Fibroblast of gingiva (primary cell): ENCODE data around the gene FAM193A.
"Not testable (repeated sequence)": the region's sequence is repeated elsewhere in the genome, so short reads cannot be mapped to it uniquely, and the experiment has no call there.

ENCODE experiments used
- DNase-seq: peaks from one replicate; pipeline ENCODE4 v3.0.0-alpha.2; 2011; ENCODE audit warnings: low read depth

FAM193A gene

GRCh38 chr4:2608291-2608690 is 71.8 kb downstream of the FAM193A start:
- DNase-seq: no peak

GRCh38 chr4:2615821-2616220 is 79.4 kb downstream of the FAM193A start:
- DNase-seq: no peak

DNA sequence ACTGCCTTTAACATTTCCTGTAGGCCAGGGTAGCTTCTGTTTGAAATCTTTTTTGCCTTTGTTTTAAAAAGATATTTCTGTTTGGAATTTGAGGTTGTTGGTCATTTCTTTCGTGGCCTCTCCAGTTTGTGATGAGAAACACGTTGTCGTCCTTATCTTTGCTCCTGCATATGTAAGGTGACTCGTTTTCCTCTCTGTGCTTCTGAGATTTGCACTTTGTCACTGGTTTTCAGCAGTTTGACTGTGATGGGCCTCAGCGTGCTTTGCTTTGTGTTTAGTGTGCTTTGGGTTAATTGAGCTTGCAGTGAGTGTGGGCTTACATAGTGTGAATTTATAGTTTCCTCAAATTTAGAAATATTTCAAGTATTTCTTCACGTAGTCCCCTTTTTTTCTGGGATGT is 81.5 kb downstream of the FAM193A start:
- DNase-seq: no peak

DNA sequence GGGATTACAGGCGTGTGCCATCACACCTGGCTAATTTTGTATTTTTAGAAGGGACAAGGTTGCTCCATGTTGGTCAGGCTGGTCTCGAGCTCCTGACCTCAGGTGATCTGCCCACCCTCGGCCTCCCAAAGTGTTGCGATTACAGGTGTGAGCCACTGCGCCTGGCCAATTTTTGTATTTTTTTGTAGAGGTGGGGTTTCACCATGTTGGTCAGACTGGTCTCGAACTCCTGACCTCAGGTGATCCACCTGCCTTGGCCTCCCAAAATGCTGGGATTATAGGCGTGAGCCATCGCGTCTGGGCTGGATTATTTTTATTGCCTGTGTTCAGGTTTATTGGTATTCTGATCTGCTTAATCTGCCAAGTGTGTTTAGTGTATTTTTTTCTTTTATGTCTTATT is 82.3 kb downstream of the FAM193A start:
- not testable (repeated sequence) for DNase-seq

DNA sequence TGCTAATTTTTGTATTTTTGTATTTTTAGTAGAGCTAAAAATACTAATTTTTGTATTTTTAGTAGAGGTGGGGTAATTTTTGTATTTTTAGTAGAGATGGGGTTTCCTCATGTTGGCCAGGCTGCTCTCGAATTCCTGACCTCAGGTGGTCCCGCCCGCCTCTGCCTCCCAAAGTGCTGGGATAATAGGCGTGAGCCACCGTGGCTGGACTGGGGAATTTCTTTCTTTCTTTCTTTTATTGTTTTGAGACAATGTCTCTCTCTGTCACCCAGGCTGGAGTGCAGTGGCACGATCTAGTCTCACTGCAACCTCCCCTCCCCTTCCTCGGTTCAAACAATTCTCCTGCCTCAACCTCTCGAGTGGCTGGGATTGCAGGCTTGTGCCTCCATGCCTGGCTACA is 83.0 kb downstream of the FAM193A start:
- DNase-seq: no peak

- DNase-seq: no peak
Measured at GRCh38 chr4:2621419-2621818, 85.0 kb downstream of the FAM193A start.

GRCh38 chr4:2623442-2623841 is 87.0 kb downstream of the FAM193A start:
- no peak for DNase-seq

DNA sequence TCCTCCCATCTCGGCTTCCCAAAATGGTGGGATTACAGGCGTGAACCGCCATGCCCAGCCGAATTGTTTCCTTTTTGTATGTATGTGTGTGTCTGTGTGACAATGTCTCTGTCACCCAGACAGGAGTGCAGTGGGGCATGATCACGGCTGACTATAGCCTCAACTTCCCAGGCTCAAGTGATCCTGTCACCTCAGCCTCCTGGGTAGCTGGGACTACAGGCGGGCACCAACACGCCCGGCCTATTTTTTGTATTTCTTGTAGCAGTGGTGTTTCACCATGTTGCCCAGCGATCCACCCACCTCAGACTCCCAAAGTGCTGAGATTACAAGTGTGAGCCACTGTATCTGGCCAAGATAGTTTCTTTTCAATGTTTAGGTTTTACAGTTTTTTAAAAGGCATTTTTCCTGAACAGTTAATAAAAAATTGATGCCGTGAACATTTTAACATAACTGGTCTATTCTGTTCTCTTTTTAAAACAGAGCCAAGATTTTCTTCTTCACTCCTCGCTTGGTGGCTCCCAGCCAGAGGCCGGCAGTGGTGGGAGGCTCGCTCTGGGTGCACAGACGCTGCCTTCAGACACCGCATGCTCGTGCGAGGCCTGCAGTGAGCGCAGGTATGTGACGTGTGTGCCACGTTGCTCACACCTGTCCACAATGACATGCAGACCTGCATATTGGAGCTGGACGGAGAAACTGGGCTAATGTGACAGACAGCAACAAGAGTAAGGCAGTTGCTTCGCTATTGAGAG is 88.5 kb downstream of the FAM193A start:
- no peak for DNase-seq

DNA sequence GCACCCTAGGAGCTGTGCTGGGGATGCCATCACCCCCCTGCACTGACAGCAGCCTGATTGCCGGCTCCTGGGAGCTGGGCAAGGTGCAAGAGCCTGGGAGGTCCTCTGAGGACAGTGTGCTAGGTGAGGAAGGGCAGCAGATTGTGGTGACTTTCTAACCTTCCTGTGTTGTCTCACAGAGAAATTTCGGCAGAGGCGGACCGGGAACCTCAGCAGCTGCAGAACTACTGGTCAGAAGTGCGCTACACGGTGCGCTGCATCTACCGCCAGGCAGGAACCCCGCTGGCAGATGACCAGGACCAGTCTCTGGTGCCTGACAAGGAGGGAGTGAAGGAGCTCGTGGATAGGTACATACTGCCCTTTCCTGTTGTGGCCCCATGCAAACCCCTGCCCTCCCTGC is 89.8 kb downstream of the FAM193A start:
- no peak for DNase-seq

- DNase-seq: no peak
Measured at GRCh38 chr4:2630556-2631273, 94.3 kb downstream of the FAM193A start.

DNA sequence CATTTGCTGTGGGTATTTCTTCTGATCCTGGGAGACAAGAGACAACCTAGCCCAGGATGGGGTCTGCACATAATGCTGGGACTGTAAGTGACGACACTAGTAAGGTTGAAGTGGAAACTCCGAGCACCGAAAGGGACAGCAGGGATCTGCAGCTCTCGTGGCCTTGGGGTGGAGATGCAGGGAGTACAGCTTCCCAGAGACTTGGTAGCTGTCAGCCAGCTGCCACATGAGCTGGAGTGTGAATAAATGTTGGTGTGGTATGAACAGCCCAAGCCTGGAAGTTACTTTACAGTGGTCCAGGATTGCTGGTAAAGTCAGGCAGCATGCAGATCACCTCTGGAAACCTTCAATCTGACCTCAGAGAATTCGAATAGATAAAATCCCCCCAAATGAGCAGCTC is 97.6 kb downstream of the FAM193A start:
- DNase-seq: no peak

DNA sequence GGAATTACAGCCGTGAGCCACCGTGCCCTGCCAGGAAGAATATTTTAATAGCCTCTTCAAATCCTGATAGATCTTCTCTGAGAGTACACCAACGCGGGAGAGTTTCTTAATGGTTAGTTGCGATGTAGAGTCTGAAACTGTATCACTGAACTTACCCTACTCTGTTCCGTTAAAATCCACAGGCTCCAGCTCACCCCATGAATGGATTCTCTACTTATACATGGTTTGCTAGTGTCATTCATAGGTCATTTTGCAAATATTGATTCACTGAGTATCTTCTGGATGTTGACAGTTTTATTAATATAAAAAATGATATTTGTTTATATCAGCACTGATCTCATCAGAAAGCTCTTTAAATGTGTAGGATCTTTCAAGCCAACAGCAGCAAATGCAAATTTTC is 99.9 kb downstream of the FAM193A start:
- DNase-seq: no peak

- not testable (repeated sequence) for DNase-seq
Measured at GRCh38 chr4:2636994-2637393, 100.5 kb downstream of the FAM193A start.

GRCh38 chr4:2637956-2638552 is 101.6 kb downstream of the FAM193A start:
- DNase-seq: no peak

GRCh38 chr4:2638730-2639129 is 102.3 kb downstream of the FAM193A start:
- DNase-seq: no peak

DNA sequence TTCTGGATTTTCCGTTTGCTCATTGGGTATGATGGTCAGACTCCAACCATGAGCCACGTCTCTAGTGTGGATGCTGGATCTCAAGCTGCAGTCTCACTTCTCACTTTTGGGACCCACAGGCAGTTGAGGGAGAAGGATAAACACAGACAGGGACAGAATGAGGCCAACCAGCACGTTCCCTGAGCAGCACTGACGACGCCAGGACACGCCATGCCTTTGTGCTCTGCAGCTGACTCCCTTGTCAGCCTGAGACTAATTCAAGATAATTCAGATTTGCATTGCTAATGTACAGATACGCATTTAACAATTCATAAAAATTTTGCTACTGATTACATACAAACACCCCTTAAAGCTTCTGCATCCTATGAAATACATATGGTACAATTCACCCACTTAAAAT is 106.5 kb downstream of the FAM193A start:
- DNase-seq: no peak

- no peak for DNase-seq
Measured at GRCh38 chr4:2643555-2643954, 107.1 kb downstream of the FAM193A start.

- no peak for DNase-seq
Measured at GRCh38 chr4:2646396-2647149, 110.1 kb downstream of the FAM193A start.

DNA sequence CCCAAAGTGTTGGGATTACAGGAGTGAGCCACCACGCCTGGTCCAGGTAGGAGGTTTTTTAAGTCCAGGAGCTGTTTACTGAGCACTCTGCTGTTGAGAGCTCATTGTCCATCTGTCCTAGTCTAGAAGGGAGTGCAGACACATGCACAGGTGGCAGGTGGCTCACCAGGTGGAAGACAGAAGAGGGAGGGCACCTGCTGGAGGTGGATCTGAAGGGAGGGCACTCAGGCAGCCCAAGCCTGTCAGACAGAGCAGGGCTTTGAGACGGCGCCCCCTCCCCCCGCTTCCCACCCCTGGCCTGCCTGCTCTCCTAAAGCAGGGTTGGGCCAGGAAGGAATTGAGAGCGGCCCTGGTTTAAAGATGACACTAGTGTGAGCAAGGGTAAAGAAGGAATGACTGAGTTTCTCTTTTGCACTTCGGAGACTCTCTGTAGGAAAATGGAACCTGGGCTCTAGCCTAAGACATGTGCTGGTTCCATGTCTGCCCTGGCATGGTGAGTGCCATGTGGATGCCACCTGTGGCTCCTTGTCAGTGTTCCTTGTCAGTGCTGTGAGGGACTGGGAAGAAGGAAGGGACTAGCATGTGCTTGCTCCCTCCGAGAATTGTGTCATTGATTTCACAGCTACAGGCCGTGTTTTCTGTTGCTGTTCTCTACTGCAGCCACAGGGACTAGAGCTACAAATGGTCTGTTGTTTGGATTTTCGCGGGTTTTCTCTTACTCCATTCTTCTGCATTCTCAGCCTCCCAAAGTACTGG is 111.1 kb downstream of the FAM193A start:
- DNase-seq: no peak

- no peak for DNase-seq
Measured at GRCh38 chr4:2648159-2648814, 111.8 kb downstream of the FAM193A start.

- DNase-seq: no peak
Measured at GRCh38 chr4:2649604-2650114, 113.2 kb downstream of the FAM193A start.
